K562 (cell line): Measurements from ENCODE around the gene KRT36. TPM values are rescaled to one million over a fixed set of nuclear protein-coding genes. Genes with fewer than 3 reads are reported as not detected.

ENCODE experiments used
- BCOR ChIP-seq: fragments of 450-650 bp; IDR thresholded peaks from 2 replicates; pipeline ENCODE4 v1.6.1; 2016
- CAMTA2 ChIP-seq: fragments of 250-450 bp; sonication (Bioruptor Pico); conservative IDR thresholded peaks from 2 replicates; pipeline ENCODE4 v1.5.1; 2022
- CHD1 ChIP-seq: fragments of 200-600 bp; sonication (generic); IDR thresholded peaks from one replicate; pipeline ENCODE4 v1.6.1; 2012; ENCODE audit warnings: mild to moderate bottlenecking, moderate library complexity, low read length, inconsistent platforms
- ETS1 ChIP-seq: conservative IDR thresholded peaks from 2 replicates; pipeline ENCODE4 v1.6.1; 2011; ENCODE audit warnings: low read depth, mild to moderate bottlenecking, low read length; ENCODE audit not compliant: control insufficient read depth
- FOSL1 ChIP-seq: fragments of 200-800 bp; sonication (Bioruptor generic); conservative IDR thresholded peaks from 2 replicates; pipeline ENCODE4 v1.6.1; 2016; ENCODE audit warnings: missing genetic modification characterization, missing compliant biosample characterization
- HMBOX1 ChIP-seq: sonication (generic); IDR thresholded peaks from 2 replicates; pipeline ENCODE4 v1.6.1; 2016
- PHF21A ChIP-seq: fragments of 450-650 bp; IDR thresholded peaks from 2 replicates; pipeline ENCODE4 v1.6.1; 2017; ENCODE audit warnings: low read depth, borderline replicate concordance
- POU5F1 ChIP-seq: fragments of 150-350 bp; IDR thresholded peaks from 2 replicates; pipeline ENCODE4 v1.6.1; 2014; ENCODE audit warnings: borderline replicate concordance, low read length, low read depth, mild to moderate bottlenecking; ENCODE audit not compliant: partially characterized antibody
- RBM15 ChIP-seq: fragments of 200-400 bp; formaldehyde crosslinking; IDR thresholded peaks from 2 replicates; pipeline ENCODE4 v1.6.1; 2018; ENCODE audit warnings: mild to moderate bottlenecking, low read length, moderate library complexity; ENCODE audit not compliant: insufficient read depth
- RCOR1 ChIP-seq, 2 experiments: IDR thresholded peaks; 2 replicates each; pipeline ENCODE4 v1.6.1; 2012; ENCODE audit warnings: low read depth in 2 of 2, low read length in 2 of 2, borderline replicate concordance in 1 of 2, improper control_type of control experiment in 1 of 2
- SMARCA4 ChIP-seq: fragments of 450-650 bp; IDR thresholded peaks from 2 replicates; pipeline ENCODE4 v1.6.1; 2016
- SMARCA5 ChIP-seq: fragments of 450-650 bp; IDR thresholded peaks from 2 replicates; pipeline ENCODE4 v1.6.1; 2016
- SPI1 ChIP-seq: IDR thresholded peaks from 2 replicates; pipeline ENCODE4 v1.6.1; 2011; ENCODE audit warnings: low read depth, low read length, control low read depth, borderline replicate concordance
- TCF3 ChIP-seq: sonication (generic); formaldehyde crosslinking; IDR thresholded peaks from 2 replicates; pipeline ENCODE4 v1.4.0; 2020; ENCODE audit warnings: mild to moderate bottlenecking, missing genetic modification reagents
- ZBTB11 ChIP-seq, 3 experiments: fragments of 200-800 bp in 1 of 3; fragments of 250-450 bp in 1 of 3; fragments of 450-650 bp in 1 of 3; sonication (Bioruptor Pico) in 1 of 3; sonication (Bioruptor generic) in 1 of 3; formaldehyde crosslinking in 1 of 3; IDR thresholded peaks; 2 replicates each; pipeline versions ENCODE4 v1.6.1 to v1.8.0; 2016 to 2022; ENCODE audit warnings: mild to moderate bottlenecking in 2 of 3, missing genetic modification characterization in 2 of 3, missing compliant biosample characterization in 1 of 3, moderate library complexity in 1 of 3
- ZEB2 ChIP-seq: fragments of 450-650 bp; IDR thresholded peaks from 2 replicates; pipeline ENCODE4 v1.6.1; 2016
- ZNF277 ChIP-seq: fragments of 250-450 bp; sonication (Bioruptor Pico); IDR thresholded peaks from 2 replicates; pipeline ENCODE4 v1.8.0; 2022; ENCODE audit warnings: inconsistent platforms, mild to moderate bottlenecking, moderate library complexity, borderline replicate concordance
- ZNF511 ChIP-seq: sonication (generic); formaldehyde crosslinking; IDR thresholded peaks from 2 replicates; pipeline ENCODE4 v1.8.0; 2022; ENCODE audit warnings: mild to moderate bottlenecking, missing genetic modification reagents
- ZNF589 ChIP-seq: fragments of 200-800 bp; sonication (Bioruptor generic); IDR thresholded peaks from 2 replicates; pipeline ENCODE4 v1.6.1; 2016; ENCODE audit warnings: low read depth, missing genetic modification characterization, missing compliant biosample characterization
- ZNF79 ChIP-seq: fragments of 250-450 bp; sonication (Bioruptor Pico); IDR thresholded peaks from 2 replicates; pipeline ENCODE4 v1.4.0; 2020; ENCODE audit warnings: low read depth, mild to moderate bottlenecking, moderate library complexity
- polyA plus RNA-seq, 8 experiments: library from polyadenylated mRNA; depleted of rRNA in 4 of 8; stranded (reverse) in 5 of 8; unstranded in 3 of 8; fragments of >200 nt; fragmentation: Nextera tagmentation in 2 of 8; fragmentation: Illumina TruSeq in 1 of 8; extraction: Ambion mirVana in 2 of 8; extraction: Trizol in 1 of 8; gene quantifications; 2 replicates each; pipeline versions ENCODE4 v1.2.1 to v1.2.3, GENCODE V29; 2011 to 2014; ENCODE audit warnings: inconsistent platforms in 1 of 8, missing spikeins in 1 of 8
- total RNA-seq, 7 experiments: library from RNA; depleted of rRNA in 6 of 7; stranded (reverse); fragments of >200 nt in 6 of 7; fragmentation: Illumina TruSeq in 2 of 7; extraction: Trizol in 2 of 7; gene quantifications; 2 replicates each; pipeline versions ENCODE4 v1.2.1 to v1.2.3, GENCODE V29; 2011 to 2021; ENCODE audit warnings: low replicate concordance in 1 of 7

The KRT36 gene
- total and polyA plus RNA-seq, 9 of the 15 experiments (the other 6 are each of a cell fraction or from before 2014, with no cell fraction given) = 0.04 TPM; not detected in 8

- TF ChIP-seq PHF21A (peak; percentile 39; the same call in 1 of the 2 replicates), ZBTB11 (CRISPR knock-in tag; IDR thresholded peaks at IDR 0.05) (peak in 1 of 3 experiments; percentile 50; a peak in 2 of 6 replicates), SMARCA5 (peak; percentile 98), SMARCA4 (peak; percentile 69), HMBOX1 (0 out of 2 replicates have a peak, but pooled peaks have one; percentile 16), ETS1 (peak; percentile 41; the same call in 1 of the 2 replicates), ZEB2 (peak; percentile 56; the same call in 1 of the 2 replicates), POU5F1 (no peak), CHD1 (no peak), ZNF79 (CRISPR knock-in tag) (no peak), TCF3 (CRISPR knock-in tag) (no peak), BCOR (peak; percentile 94), CAMTA2 (CRISPR knock-in tag) (no peak), ZNF277 (no peak), RCOR1 (IDR thresholded peaks at IDR 0.05; ENCODE audit: borderline replicate concordance in 1 of 2, low read depth in 2 of 2, low read length in 2 of 2) (peak in 1 of 2 experiments; percentile 57; a peak in 1 of 4 replicates), SPI1 (0 out of 2 replicates have a peak, but pooled peaks have one; percentile 37), ZNF511 (CRISPR knock-in tag) (0 out of 2 replicates have a peak, but pooled peaks have one; percentile 28), RBM15 (no peak), FOSL1 (tag) (peak; percentile 92), ZNF589 (CRISPR knock-in tag) (0 out of 2 replicates have a peak, but pooled peaks have one; percentile 25)
These were observed 32.0 kb upstream of the KRT36 start (continued) for GRCh38 chr17:41521574-41522261.
